SK-N-SH (cell line): ENCODE data around the gene DAP. TPM values are rescaled to one million over a fixed set of nuclear protein-coding genes. Genes with fewer than 3 reads are reported as not detected.
"Not testable (repeated sequence)": the region's sequence is repeated elsewhere in the genome, so short reads cannot be mapped to it uniquely, and the experiment has no call there.

ENCODE experiments used
- CTCF ChIA-PET: fragments of 300-600, 350-600 bp; formaldehyde crosslinking; extraction: SDS; loops from one replicate; lab custom pipeline; 2021; lab: Yijun Ruan, JAX
- POLR2A ChIA-PET: fragments of 350-600 bp; sonication (Branson Sonifier 250); formaldehyde crosslinking; extraction: SDS; loops from one replicate; lab custom pipeline; 2020; ENCODE audit warnings: antibody characterized with exemption, inconsistent platforms; lab: Yijun Ruan, JAX
- DNase-seq: peaks from one replicate; pipeline ENCODE4 v3.0.0; 2012
- H2AFZ ChIP-seq: fragments of 200-600 bp; sonication (generic); 2 replicates; pipeline ENCODE4 v1.8.1; 2016; ENCODE audit warnings: antibody characterized with exemption, mild to moderate bottlenecking, low read depth
- H3F3A ChIP-seq: fragments of 200-600 bp; sonication (generic); replicated peaks from 2 replicates; pipeline ENCODE3; 2016; ENCODE audit warnings: antibody characterized with exemption, mild to moderate bottlenecking; ENCODE audit not compliant: insufficient read depth
- H3K27ac ChIP-seq, 2 experiments: fragments of 200-500 bp in 1 of 2; fragments of 200-600 bp in 1 of 2; sonication (Bioruptor generic) in 1 of 2; sonication (generic), shearing (Covaris generic) in 1 of 2; 2 replicates each; pipeline versions ENCODE4 v1.5.1 to v1.6.1; 2014 to 2016; ENCODE audit warnings: low read depth in 2 of 2, inconsistent platforms in 1 of 2, low read length in 1 of 2, mild to moderate bottlenecking in 1 of 2, mixed read lengths in 1 of 2
- H3K27me3 ChIP-seq: fragments of 200-600 bp; sonication (generic), shearing (Covaris generic); 2 replicates; pipeline ENCODE4 v1.6.1; 2016; ENCODE audit warnings: mixed run types; ENCODE audit not compliant: insufficient read depth
- H3K36me3 ChIP-seq, 2 experiments: fragments of 200-500 bp in 1 of 2; fragments of 200-600 bp in 1 of 2; sonication (Bioruptor generic) in 1 of 2; sonication (generic) in 1 of 2; replicated peaks in 1 of 2; 2 replicates each; pipeline versions ENCODE3 to v1.5.1; 2014 to 2016; ENCODE audit warnings: low read length in 1 of 2, mild to moderate bottlenecking in 1 of 2; ENCODE audit not compliant: insufficient read depth in 2 of 2, control insufficient read depth in 1 of 2
- H3K4me1 ChIP-seq, 2 experiments: fragments of 200-500 bp in 1 of 2; fragments of 200-600 bp in 1 of 2; sonication (Bioruptor generic) in 1 of 2; sonication (generic), shearing (Covaris generic) in 1 of 2; 2 replicates each; pipeline versions ENCODE4 v1.5.1 to v1.6.1; 2014 to 2016; ENCODE audit warnings: low read depth in 1 of 2, low read length in 1 of 2, mixed run types in 1 of 2; ENCODE audit not compliant: insufficient read depth in 2 of 2, control insufficient read depth in 1 of 2
- H3K4me2 ChIP-seq: fragments of 200-600 bp; sonication (generic), shearing (Covaris generic); 2 replicates; pipeline ENCODE4 v1.6.1; 2017; ENCODE audit warnings: mixed run types
- H3K4me3 ChIP-seq, 2 experiments: fragments of 200-500 bp in 1 of 2; fragments of 200-600 bp in 1 of 2; sonication (Bioruptor generic) in 1 of 2; sonication (generic), shearing (Covaris generic) in 1 of 2; 2 replicates each; pipeline versions ENCODE4 v1.5.1 to v1.8.1; 2014 to 2016; ENCODE audit warnings: low read depth in 2 of 2, inconsistent platforms in 1 of 2, low read length in 1 of 2, mild to moderate bottlenecking in 1 of 2, mixed read lengths in 1 of 2, moderate library complexity in 1 of 2
- H3K79me2 ChIP-seq: fragments of 200-600 bp; sonication (generic); 2 replicates; pipeline ENCODE4 v1.8.1; 2017; ENCODE audit warnings: mild to moderate bottlenecking; ENCODE audit not compliant: insufficient read depth
- H3K9ac ChIP-seq: fragments of 200-600 bp; sonication (generic); 2 replicates; pipeline ENCODE4 v1.6.1; 2017; ENCODE audit warnings: mixed run types
- H3K9me2 ChIP-seq: fragments of 200-600 bp; sonication (generic); 2 replicates; pipeline ENCODE4 v1.6.1; 2017; ENCODE audit warnings: mixed run types
- H3K9me3 ChIP-seq: fragments of 200-600 bp; sonication (generic); 2 replicates; pipeline ENCODE4 v1.6.1; 2017; ENCODE audit warnings: mixed run types, mild to moderate bottlenecking, moderate library complexity
- H4K20me1 ChIP-seq: fragments of 200-600 bp; sonication (generic); 2 replicates; pipeline ENCODE4 v1.6.1; 2017; ENCODE audit warnings: mild to moderate bottlenecking, mixed run types; ENCODE audit not compliant: insufficient read depth
- ELF1 ChIP-seq: IDR thresholded peaks from 2 replicates; pipeline ENCODE4 v1.4.0; 2012
- EZH2phosphoT487 ChIP-seq: fragments of 200-600 bp; sonication (generic); IDR thresholded peaks from 2 replicates; pipeline ENCODE4 v1.6.1; 2017; ENCODE audit warnings: low read depth, mixed run types, mild to moderate bottlenecking, antibody characterized with exemption, moderate library complexity, borderline replicate concordance
- FOSL2 ChIP-seq: IDR thresholded peaks from 2 replicates; pipeline ENCODE4 v1.4.0; 2012; ENCODE audit warnings: low read depth, mild to moderate bottlenecking, moderate library complexity, borderline replicate concordance
- GABPA ChIP-seq: IDR thresholded peaks from 2 replicates; pipeline ENCODE4 v1.4.0; 2012; ENCODE audit warnings: low read depth, mild to moderate bottlenecking
- GATA2 ChIP-seq: sonication (generic); formaldehyde crosslinking; IDR thresholded peaks from 2 replicates; pipeline ENCODE4 v1.5.0; 2020; ENCODE audit warnings: mild to moderate bottlenecking, missing genetic modification reagents
- JUND ChIP-seq: IDR thresholded peaks from 2 replicates; pipeline ENCODE4 v1.4.0; 2012
- MAX ChIP-seq: IDR thresholded peaks from 2 replicates; pipeline ENCODE4 v1.4.0; 2012; ENCODE audit warnings: low read depth
- NFIC ChIP-seq: IDR thresholded peaks from 2 replicates; pipeline ENCODE4 v1.4.0; 2012; ENCODE audit warnings: borderline replicate concordance
- REST ChIP-seq: IDR thresholded peaks from 2 replicates; pipeline ENCODE4 v1.6.1; 2012; ENCODE audit warnings: mild to moderate bottlenecking, low read depth, low read length, moderate library complexity
- RFX5 ChIP-seq: IDR thresholded peaks from 2 replicates; pipeline ENCODE4 v1.6.1; 2012; ENCODE audit warnings: mild to moderate bottlenecking, improper control_type of control experiment, low read length
- SIN3A ChIP-seq: IDR thresholded peaks from 2 replicates; pipeline ENCODE4 v1.6.1; 2012; ENCODE audit warnings: low read depth, mild to moderate bottlenecking, low read length, moderate library complexity, borderline replicate concordance
- SMC3 ChIP-seq: IDR thresholded peaks from 2 replicates; pipeline ENCODE4 v1.6.1; 2012; ENCODE audit warnings: low read depth, low read length, improper control_type of control experiment
- TEAD4 ChIP-seq: IDR thresholded peaks from 2 replicates; pipeline ENCODE4 v1.4.0; 2012; ENCODE audit warnings: mild to moderate bottlenecking, borderline replicate concordance; ENCODE audit not compliant: insufficient read depth
- USF1 ChIP-seq: IDR thresholded peaks from 2 replicates; pipeline ENCODE4 v1.4.0; 2012; ENCODE audit warnings: low read depth, borderline replicate concordance
- USF2 ChIP-seq: fragments of 150-350 bp; IDR thresholded peaks from 2 replicates; pipeline ENCODE4 v1.6.1; 2017; ENCODE audit warnings: antibody characterized with exemption, low read length, low read depth, borderline replicate concordance
- WGBS: methylation state at CpG from one replicate; pipeline ENCODE4 v1.1.6; 2017; ENCODE audit warnings: low lambda C conversion rate; 5-methylcytosine and 5-hydroxymethylcytosine counted together
- polyA plus RNA-seq, 3 experiments: library from polyadenylated mRNA; depleted of rRNA; stranded (reverse); fragments of >200 nt; gene quantifications; 2 replicates each; pipeline ENCODE4 v1.2.3, GENCODE V29; 2012

DAP gene
- polyA plus RNA-seq, 1 of the 3 experiments (the other 2 are of a cell fraction), result 78.2 TPM

GRCh38 chr5:10632110-10632761 lies 128.8 kb downstream of the DAP start:
- H3K9me2 ChIP-seq, result no peaks in the 10 kb centered on the region
- no peak overlapping the region for H3K9ac ChIP-seq
- H3K4me2 ChIP-seq, result no peak overlapping the region
- H3K79me2 ChIP-seq, result peaks cover 16% of the 10 kb centered on the region; the same call in 1 of the 2 replicates
- DNase-seq, result no peak
- peaks cover 1% of the 10 kb centered on the region for H3F3A ChIP-seq
- no peaks in the 10 kb centered on the region for H3K9me3 ChIP-seq
- 0 out of 2 replicates have a peak, but pooled peaks cover 4% of the 10 kb centered on the region for H4K20me1 ChIP-seq
- H3K27ac ChIP-seq, result no peak overlapping the region
- no peak overlapping the region for H2AFZ ChIP-seq
- ChIA-PET POLR2A (no interaction called here), CTCF (interaction anchor here (0.6 to 6.5 kb wide), 3 partner anchors 24 to 180 kb away, joined by 3 to 33 read pairs (median 3); no protein-coding TSS in a partner anchor)
- peaks cover 0 to 14% of the 10 kb centered on the region in 2 experiments; a peak in 2 of 4 replicates for H3K4me1 ChIP-seq
- 81% methylated on average over 20 of the region's 23 CpGs for WGBS
- no peak overlapping the region for H3K4me3 ChIP-seq
- TF ChIP-seq FOSL2 (0 out of 2 replicates have a peak, but pooled peaks have one; percentile 37), EZH2phosphoT487 (no peak), JUND (0 out of 2 replicates have a peak, but pooled peaks have one; percentile 13)
- no peaks in the 10 kb centered on the region for H3K27me3 ChIP-seq
- no peaks in the 10 kb centered on the region for H3K36me3 ChIP-seq

- peaks cover 6% of the 10 kb centered on the region for H3F3A ChIP-seq
- no peak overlapping the region for H2AFZ ChIP-seq
- H3K36me3 ChIP-seq, result no peaks in the 10 kb centered on the region
- H3K27ac ChIP-seq, result no peak overlapping the region
- no peak overlapping the region for H3K4me3 ChIP-seq
- CTCF ChIA-PET, result interaction anchor here (6.5 kb wide), 1 partner anchor 179 kb away, joined by 33 read pairs; no protein-coding TSS in a partner anchor
- H3K27me3 ChIP-seq, result no peaks in the 10 kb centered on the region
- no peak overlapping the region for H3K9ac ChIP-seq
- H3K9me2 ChIP-seq, result no peaks in the 10 kb centered on the region
- no peak for TF ChIP-seq GABPA
- TF ChIP-seq NFIC, result no peak
- no peak for TF ChIP-seq MAX
- TF ChIP-seq TEAD4, result no peak
- no peak for TF ChIP-seq GATA2 (CRISPR knock-in tag)
- TF ChIP-seq SIN3A, result no peak
- TF ChIP-seq REST, result no peak
- no peak for TF ChIP-seq RFX5
- TF ChIP-seq FOSL2, result no peak
- TF ChIP-seq SMC3, result no peak
- no peak for TF ChIP-seq ELF1
- TF ChIP-seq USF2, result no peak
- no peak for TF ChIP-seq USF1
- POLR2A ChIA-PET, result no interaction called here
- H3K9me3 ChIP-seq, result no peaks in the 10 kb centered on the region
- H3K79me2 ChIP-seq, result peaks cover 11% of the 10 kb centered on the region; the same call in 1 of the 2 replicates
- 96% methylated on average over 18 of the region's 18 CpGs for WGBS
- no peak overlapping the region for H3K4me2 ChIP-seq
- DNase-seq, result no peak
- 0 out of 2 replicates have a peak, but pooled peaks cover 4% of the 10 kb centered on the region for H4K20me1 ChIP-seq
- peaks cover 0 to 18% of the 10 kb centered on the region in 2 experiments; a peak in 2 of 4 replicates for H3K4me1 ChIP-seq
These were observed 129.6 kb downstream of the DAP start for GRCh38 chr5:10631316-10631996.

GRCh38 chr5:10630744-10631143 lies 130.3 kb downstream of the DAP start:
- H3K4me2 ChIP-seq, H3K27me3 ChIP-seq, H3K4me3 ChIP-seq, DNase-seq, H3K9me2 ChIP-seq, H3K9ac ChIP-seq, POLR2A ChIA-PET, CTCF ChIA-PET, H2AFZ ChIP-seq, H3F3A ChIP-seq, H3K9me3 ChIP-seq, H3K27ac ChIP-seq, H4K20me1 ChIP-seq, H3K36me3 ChIP-seq: not testable (repeated sequence)
- H3K4me1 ChIP-seq, result peaks cover 0 to 16% of the 10 kb centered on the region in 2 experiments; a peak in 2 of 4 replicates
- 74% methylated on average over 4 of the region's 4 CpGs for WGBS
- H3K79me2 ChIP-seq, result peaks cover 11% of the 10 kb centered on the region; the same call in 1 of the 2 replicates
